ENCODE data around the gene RPP25L. TPM values are rescaled to one million over a fixed set of nuclear protein-coding genes. Genes with fewer than 3 reads are reported as not detected.

The RPP25L gene
- polyA plus RNA-seq, 1 of the 3 experiments (the other 2 are of a cell fraction) = 47.6 TPM

- WGBS (ENCODE audit: low lambda C conversion rate) = 79% methylated on average over 8 of the region's 8 CpGs
- H3K9me3 ChIP-seq = no peaks in the 10 kb centered on the region
- DNase-seq = no peak
- peaks cover 16% of the 10 kb centered on the region; the same call in 1 of the 2 replicates for H3K27me3 ChIP-seq (ENCODE audit: insufficient read depth)
- H3K36me3 ChIP-seq (replicated peaks in 1 of 2; ENCODE audit: control insufficient read depth in 1 of 2, insufficient read depth in 2 of 2, low read length in 1 of 2) = no peaks in the 10 kb centered on the region
- TF ChIP-seq NRF1 (IDR thresholded peaks at IDR 0.05; ENCODE audit: low read depth, low read length) (no peak), MAX (IDR thresholded peaks at IDR 0.05; ENCODE audit: low read depth) (no peak), CTCF (IDR thresholded peaks at IDR 0.05) (no peak), TAF1 (IDR thresholded peaks at IDR 0.05; ENCODE audit: borderline replicate concordance, low read depth, low read length) (no peak), RFX5 (IDR thresholded peaks at IDR 0.05; ENCODE audit: low read length) (no peak), GABPA (IDR thresholded peaks at IDR 0.05; ENCODE audit: low read depth) (no peak), MXI1 (IDR thresholded peaks at IDR 0.05; ENCODE audit: low read depth, low read length) (no peak), GATA2 (CRISPR knock-in tag; IDR thresholded peaks at IDR 0.05) (no peak), USF1 (IDR thresholded peaks at IDR 0.05; ENCODE audit: borderline replicate concordance, low read depth) (no peak), TCF12 (IDR thresholded peaks at IDR 0.05) (no peak), MEF2A (IDR thresholded peaks at IDR 0.05; ENCODE audit: borderline replicate concordance, low read depth) (no peak), EP300 (IDR thresholded peaks at IDR 0.05; ENCODE audit: borderline replicate concordance in 1 of 2, low read depth in 1 of 2, low read length in 1 of 2) (no peak), YY1 (IDR thresholded peaks at IDR 0.05; ENCODE audit: low read depth) (no peak), RCOR1 (IDR thresholded peaks at IDR 0.05; ENCODE audit: low read length) (no peak), RAD21 (IDR thresholded peaks at IDR 0.05; ENCODE audit: low read length) (no peak), USF2 (IDR thresholded peaks at IDR 0.05; ENCODE audit: borderline replicate concordance, low read depth, low read length) (no peak), POLR2AphosphoS5 (IDR thresholded peaks at IDR 0.05; ENCODE audit: low read depth, low read length) (no peak), FOSL2 (IDR thresholded peaks at IDR 0.05; ENCODE audit: borderline replicate concordance, low read depth) (no peak), JUND (IDR thresholded peaks at IDR 0.05) (no peak), IRF3 (IDR thresholded peaks at IDR 0.05; ENCODE audit: low read depth, low read length) (no peak)
- no peak overlapping the region for H2AFZ ChIP-seq (ENCODE audit: low read depth)
- no peaks in the 10 kb centered on the region for H4K20me1 ChIP-seq (ENCODE audit: insufficient read depth)
- no peak overlapping the region for H3K4me3 ChIP-seq (ENCODE audit: low read depth in 2 of 2, low read length in 1 of 2)
- POLR2A ChIA-PET = no interaction called here
- H3K4me2 ChIP-seq = no peak overlapping the region
- no peaks in the 10 kb centered on the region for H3F3A ChIP-seq (replicated peaks; ENCODE audit: insufficient read depth)
- CTCF ChIA-PET = interaction anchor here (1.3 to 12.0 kb wide), 4 partner anchors 14 to 28 kb away, joined by 3 to 129 read pairs (median 58); no protein-coding TSS in a partner anchor
- H3K9me2 ChIP-seq = no peaks in the 10 kb centered on the region
- no peaks in the 10 kb centered on the region for H3K79me2 ChIP-seq (ENCODE audit: insufficient read depth)
- no peak overlapping the region for H3K27ac ChIP-seq (ENCODE audit: low read depth in 2 of 2, low read length in 1 of 2)
- H3K4me1 ChIP-seq (ENCODE audit: control insufficient read depth in 1 of 2, insufficient read depth in 2 of 2, low read depth in 1 of 2, low read length in 1 of 2) = peaks cover 0 to 90% of the 10 kb centered on the region in 2 experiments; a peak in 1 of 4 replicates
- H3K9ac ChIP-seq = no peak overlapping the region
Measured at GRCh38 chr9:34575241-34575640, 36.7 kb downstream of the RPP25L start.
